Activated T-cell treated with anti-CD3 and anti-CD28 coated beads, Interleukin-2, amount 50 U/mL, for 1 hour (primary cell): Measurements from ENCODE around the gene CCNG1.
"Not testable (repeated sequence)": the region's sequence is repeated elsewhere in the genome, so short reads cannot be mapped to it uniquely, and the experiment has no call there.

Source experiments
- DNase-seq: peaks from one replicate; pipeline ENCODE4 v3.0.0-alpha.2; 2020

The CCNG1 gene

DNA sequence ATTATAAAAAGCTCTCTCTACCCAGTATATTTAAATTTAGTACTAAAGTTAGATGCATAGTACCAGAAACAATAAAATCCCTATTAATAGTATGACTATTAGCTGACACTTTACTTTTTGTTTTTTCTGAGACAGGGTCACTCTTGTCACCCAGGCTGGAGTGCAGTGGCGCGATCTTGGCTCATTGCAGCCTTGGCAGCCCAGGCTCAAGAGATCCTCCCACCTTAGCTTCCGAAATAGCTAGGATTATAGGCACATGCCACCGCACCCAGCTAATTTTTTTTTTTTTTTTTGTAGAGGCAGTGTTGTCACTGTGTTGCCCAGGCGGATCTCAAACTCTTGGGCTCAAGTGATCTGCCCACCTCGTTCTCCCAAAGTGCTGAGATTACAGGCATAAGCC, 8.0 kb downstream of the CCNG1 start:
- DNase-seq: no peak

GRCh38 chr5:163447191-163447590, 9.8 kb downstream of the CCNG1 start:
- DNase-seq: no peak

- DNase-seq: no peak
Measured at GRCh38 chr5:163447875-163448274, 10.5 kb downstream of the CCNG1 start.

GRCh38 chr5:163448491-163448890, 11.1 kb downstream of the CCNG1 start:
- DNase-seq: no peak

- DNase-seq: no peak
Measured at GRCh38 chr5:163451489-163451888, 14.1 kb downstream of the CCNG1 start.

DNA sequence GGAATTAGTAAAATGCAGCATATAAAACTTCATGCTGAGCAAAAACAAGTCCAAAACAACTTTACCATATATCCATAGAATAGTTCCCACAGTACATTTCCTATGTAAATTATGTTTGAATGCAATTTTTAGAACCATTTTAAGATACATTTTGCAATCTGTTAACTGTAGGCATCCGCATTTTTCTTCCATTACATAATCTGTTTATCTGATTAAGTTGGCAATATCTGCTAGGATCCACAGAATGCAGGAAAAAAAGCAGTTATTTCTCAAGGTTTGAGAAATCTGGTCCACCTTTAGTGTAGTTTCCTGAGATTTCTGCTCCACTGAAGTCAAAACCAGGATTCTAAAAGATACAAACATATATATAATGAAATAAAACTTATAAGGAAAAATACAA, 16.3 kb downstream of the CCNG1 start:
- DNase-seq: no peak

DNA sequence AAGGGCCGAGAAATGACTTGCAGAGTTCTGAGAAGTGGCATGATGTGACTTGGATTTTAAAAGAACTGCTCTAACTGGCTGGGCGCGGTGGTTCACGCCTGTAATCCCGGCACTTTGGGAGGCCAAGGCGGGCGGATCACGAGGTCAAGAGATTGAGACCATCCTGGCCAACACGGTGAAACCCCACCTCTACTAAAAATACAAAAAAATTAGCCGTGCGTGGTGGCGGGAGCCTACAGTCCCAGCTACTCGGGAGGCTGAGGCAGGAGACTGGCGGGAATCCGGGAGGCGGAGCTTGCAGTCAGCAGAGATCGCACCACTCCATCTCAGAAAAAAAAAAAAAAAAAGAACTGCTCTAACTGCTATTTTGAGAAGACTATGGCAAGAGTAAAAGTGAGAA, 18.0 kb downstream of the CCNG1 start:
- DNase-seq: not testable (repeated sequence)

GRCh38 chr5:163456029-163456589, 18.7 kb downstream of the CCNG1 start:
- no peak for DNase-seq

GRCh38 chr5:163456840-163457239, 19.4 kb downstream of the CCNG1 start:
- DNase-seq: no peak

DNA sequence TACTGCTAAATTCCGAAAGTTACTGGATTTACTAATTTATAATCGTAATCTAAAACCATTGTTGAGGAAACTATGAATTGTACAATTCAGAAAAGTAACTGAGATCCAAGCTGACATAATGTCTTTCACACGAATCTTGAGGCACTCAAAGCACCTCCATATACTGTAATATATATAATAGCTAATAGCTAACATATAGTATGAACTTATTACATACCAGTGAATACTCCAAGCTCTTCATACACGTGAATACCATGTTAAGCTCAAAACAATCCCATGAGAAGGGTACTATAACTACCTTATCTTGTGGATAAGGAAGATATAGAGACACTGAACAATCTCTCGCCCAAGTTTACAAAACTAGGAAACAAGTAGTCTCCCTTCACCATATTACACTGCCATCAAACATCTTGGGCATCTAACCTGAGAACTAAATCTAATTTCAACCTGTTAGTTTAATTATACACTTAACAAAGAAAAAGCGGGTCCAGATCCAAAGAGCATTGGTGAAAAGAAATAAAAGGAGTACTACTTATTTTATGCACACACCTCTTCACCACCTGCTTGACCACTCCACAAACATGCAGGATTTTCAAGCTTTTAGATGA, 21.5 kb downstream of the CCNG1 start:
- no peak for DNase-seq

DNA sequence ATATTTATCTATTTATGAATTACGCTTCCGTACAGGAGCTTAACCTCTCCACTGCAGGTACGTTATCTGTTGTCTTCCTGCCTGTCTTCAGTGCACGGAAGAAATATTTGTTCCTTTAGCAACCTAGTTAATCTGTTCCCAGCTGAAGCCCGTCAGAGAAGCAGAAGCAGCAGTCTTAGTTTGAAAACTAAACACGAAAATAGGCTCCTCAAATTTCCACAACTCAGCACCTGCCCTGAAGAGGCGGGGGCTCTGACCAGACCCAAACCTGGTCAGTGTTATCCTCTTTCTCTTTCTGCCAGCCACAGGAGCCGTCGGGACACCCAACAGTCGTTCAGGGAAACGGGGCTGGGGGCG, 22.0 kb downstream of the CCNG1 start:
- DNase-seq: no peak

- peak; percentile 97 for DNase-seq
Measured at GRCh38 chr5:163459819-163460561, 22.6 kb downstream of the CCNG1 start, which contains the start of gene NUDCD2. Gene NUDCD2, minus strand, starts transcription at chr5:163460102. Its CDS starts 52 bp downstream, at chr5:163460050.

GRCh38 chr5:163460562-163461171, 23.3 kb downstream of the CCNG1 start, which contains the start of gene HMMR:
Gene HMMR, plus strand, starts transcription at chr5:163460632. Its CDS starts 61 bp downstream, at chr5:163460693.
- no peak for DNase-seq

DNA sequence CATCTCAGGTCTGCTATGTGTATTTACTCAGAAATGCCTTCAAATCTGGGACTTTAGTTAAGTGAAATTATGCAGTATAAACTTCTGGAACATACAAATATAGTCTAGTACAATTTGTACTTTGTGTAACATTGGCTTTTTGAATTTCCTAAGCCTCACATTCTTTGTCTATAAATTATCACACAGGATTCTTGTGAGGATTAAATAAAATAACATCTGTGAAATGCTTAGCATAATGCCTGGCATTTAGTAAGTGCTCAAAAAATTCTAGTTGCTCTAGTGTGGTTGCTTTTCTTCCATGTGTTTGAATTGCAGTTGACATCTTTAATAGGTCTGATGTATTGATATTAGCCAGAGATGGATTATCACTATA, 25.7 kb downstream of the CCNG1 start:
- no peak for DNase-seq

GRCh38 chr5:163467682-163468081, 30.3 kb downstream of the CCNG1 start:
- DNase-seq: no peak

DNA sequence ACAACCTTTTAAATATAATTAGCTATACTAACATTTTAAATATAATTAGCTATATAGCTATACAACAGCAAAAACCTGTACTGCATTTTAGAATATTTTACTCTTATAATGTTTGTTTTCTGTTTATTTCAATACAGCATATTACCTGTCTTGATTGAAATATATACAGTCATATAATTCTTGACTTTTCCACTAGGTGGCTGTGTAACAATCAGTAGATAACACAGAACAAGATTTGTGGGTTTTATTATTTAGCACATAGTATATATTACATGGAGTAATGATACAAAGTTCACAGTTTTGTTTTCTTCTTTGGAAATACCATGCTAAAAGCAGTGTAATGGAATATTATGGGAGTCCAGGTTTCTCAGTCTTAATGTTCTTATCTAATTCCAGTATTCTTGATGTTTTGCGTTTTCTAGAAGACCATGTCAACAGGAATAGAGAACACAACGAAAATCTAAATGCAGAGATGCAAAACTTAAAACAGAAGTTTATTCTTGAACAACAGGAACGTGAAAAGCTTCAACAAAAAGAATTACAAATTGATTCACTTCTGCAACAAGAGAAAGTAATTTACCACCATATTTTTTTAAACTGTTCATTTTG, 36.3 kb downstream of the CCNG1 start:
- DNase-seq: no peak

GRCh38 chr5:163475411-163475810, 38.0 kb downstream of the CCNG1 start:
- no peak for DNase-seq

DNA sequence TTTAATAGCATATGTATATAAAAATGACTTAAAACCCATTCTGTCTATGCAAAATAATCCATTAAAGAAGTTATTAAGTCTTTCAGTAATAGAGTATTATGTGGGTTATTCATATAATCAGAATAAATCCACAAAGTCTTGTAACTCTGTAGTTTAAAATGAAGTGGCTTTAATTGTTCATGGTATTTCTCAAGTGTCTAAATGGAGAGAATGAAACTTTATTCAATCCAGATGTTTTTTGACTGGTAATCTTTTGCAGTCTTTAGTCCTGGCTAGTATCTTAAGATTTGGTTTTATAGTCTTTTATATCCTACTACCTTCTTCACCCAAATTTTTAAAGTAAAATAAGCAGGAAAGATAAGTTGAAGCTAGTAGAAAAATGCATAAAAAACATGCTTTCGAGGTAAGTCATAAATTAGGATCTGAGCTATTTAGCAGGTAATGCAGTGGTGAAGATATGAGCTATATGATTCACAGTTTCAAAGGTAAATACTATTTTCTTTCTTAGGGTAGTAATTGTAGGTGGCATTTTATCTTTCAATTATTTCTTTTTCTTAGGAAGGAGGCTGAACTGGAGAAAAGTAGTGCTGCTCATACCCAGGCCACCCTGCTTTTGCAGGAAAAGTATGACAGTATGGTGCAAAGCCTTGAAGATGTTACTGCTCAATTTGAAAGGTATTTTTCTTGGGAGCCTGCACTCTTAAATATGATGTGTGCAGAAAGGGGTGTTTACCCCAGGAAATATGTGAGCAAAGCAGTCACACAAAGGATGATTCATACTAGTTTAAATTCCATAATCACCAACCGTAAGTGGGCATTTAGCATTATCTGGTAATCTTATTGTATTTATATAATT, 41.0 kb downstream of the CCNG1 start:
- no peak for DNase-seq

GRCh38 chr5:163478982-163479271, 41.5 kb downstream of the CCNG1 start:
- DNase-seq: no peak

GRCh38 chr5:163489055-163489744, 51.8 kb downstream of the CCNG1 start:
- DNase-seq: no peak

GRCh38 chr5:163489745-163490075, 52.3 kb downstream of the CCNG1 start:
- no peak for DNase-seq
